H1 (cell line): ENCODE data around the gene KCNQ1. TPM values are rescaled to one million over a fixed set of nuclear protein-coding genes. Genes with fewer than 3 reads are reported as not detected.

Experiments
- CTCF ChIA-PET: fragments of 300-600 bp; sonication (Branson Sonifier 250); formaldehyde crosslinking; loops from one replicate; lab custom pipeline; 2021; ENCODE audit not compliant: partially characterized antibody; lab: Charles Lee
- POLR2A ChIA-PET: fragments of 300-600 bp; sonication (Branson Sonifier 250); formaldehyde crosslinking; loops from one replicate; lab custom pipeline; 2021; ENCODE audit warnings: inconsistent platforms; ENCODE audit not compliant: partially characterized antibody; lab: Charles Lee
- DNase-seq, 2 experiments: peaks; one replicate each; pipeline versions ENCODE4 v3.0.0 to v3.0.0-alpha.2; 2010 to 2022; ENCODE audit warnings: low spot score in 2 of 2, low read depth in 1 of 2, mixed read lengths in 1 of 2
- FAIRE-seq: peaks from 2 replicates; lab custom pipeline; 2011; peaks lifted over from hg19 to GRCh38; lab: Jason Lieb, UNC
- H2AFZ ChIP-seq: 2 replicates; pipeline ENCODE4 v1.8.1; 2012; ENCODE audit warnings: low read length, inconsistent platforms
- H2AK5ac ChIP-seq: 2 replicates; pipeline ENCODE4 v1.6.1; 2013; ENCODE audit warnings: low read depth, low read length
- H2BK120ac ChIP-seq: replicated peaks from 2 replicates; pipeline ENCODE3; 2013; ENCODE audit warnings: low read depth, low read length, inconsistent platforms
- H2BK12ac ChIP-seq: 2 replicates; pipeline ENCODE4 v1.6.1; 2013; ENCODE audit warnings: low read depth, low read length
- H2BK15ac ChIP-seq: 2 replicates; pipeline ENCODE4 v1.6.1; 2013; ENCODE audit warnings: low read length
- H2BK20ac ChIP-seq: 2 replicates; pipeline ENCODE4 v1.6.1; 2013; ENCODE audit warnings: low read length
- H2BK5ac ChIP-seq: 2 replicates; pipeline ENCODE4 v1.6.1; 2013; ENCODE audit warnings: low read depth, low read length
- H3K14ac ChIP-seq: 2 replicates; pipeline ENCODE4 v1.6.1; 2013; ENCODE audit warnings: inconsistent platforms; ENCODE audit not compliant: insufficient read length
- H3K18ac ChIP-seq: 2 replicates; pipeline ENCODE4 v1.6.1; 2013; ENCODE audit warnings: low read length; ENCODE audit errors: extremely low read depth
- H3K23ac ChIP-seq: 2 replicates; pipeline ENCODE4 v1.6.1; 2013; ENCODE audit warnings: inconsistent platforms; ENCODE audit not compliant: insufficient read length
- H3K23me2 ChIP-seq: 2 replicates; pipeline ENCODE4 v1.6.1; 2013; ENCODE audit warnings: low read depth, low read length
- H3K27ac ChIP-seq: 2 replicates; pipeline ENCODE4 v1.6.1; 2011; ENCODE audit warnings: low read depth, low read length, inconsistent platforms
- H3K27me3 ChIP-seq, 4 experiments: replicated peaks in 1 of 4; 1 replicate in 1 of 4; 2 replicates in 3 of 4; pipeline versions ENCODE4 v1.6.1 to v1.8.1; 2011 to 2013; ENCODE audit warnings: low read length in 3 of 4, mild to moderate bottlenecking in 3 of 4, inconsistent platforms in 2 of 4, mixed read lengths in 2 of 4, moderate library complexity in 1 of 4; ENCODE audit not compliant: control insufficient read depth in 3 of 4, insufficient read depth in 3 of 4; ENCODE audit errors: extremely low read depth in 1 of 4
- H3K36me3 ChIP-seq, 4 experiments: 2 replicates each; pipeline versions ENCODE4 v1.6.1 to v1.8.1; 2011 to 2013; ENCODE audit warnings: mild to moderate bottlenecking in 4 of 4, low read length in 3 of 4, moderate library complexity in 2 of 4, control low read depth in 1 of 4, inconsistent platforms in 1 of 4; ENCODE audit not compliant: insufficient read depth in 4 of 4, control insufficient read depth in 2 of 4
- H3K4ac ChIP-seq: replicated peaks from 2 replicates; pipeline ENCODE3; 2013; ENCODE audit warnings: low read length, low read depth, mixed read lengths, inconsistent platforms; ENCODE audit not compliant: insufficient read length
- H3K4me1 ChIP-seq, 4 experiments: replicated peaks in 1 of 4; 1 replicate in 1 of 4; 2 replicates in 3 of 4; pipeline versions ENCODE4 v1.6.1 to v1.8.1; 2011 to 2013; ENCODE audit warnings: low read length in 3 of 4, inconsistent platforms in 2 of 4, mixed read lengths in 1 of 4; ENCODE audit not compliant: insufficient read depth in 4 of 4, control insufficient read depth in 3 of 4
- H3K4me2 ChIP-seq, 2 experiments: 2 replicates each; pipeline versions ENCODE4 v1.6.1 to v1.8.1; 2011 to 2013; ENCODE audit warnings: low read depth in 2 of 2, low read length in 2 of 2, control low read depth in 1 of 2, inconsistent platforms in 1 of 2, mild to moderate bottlenecking in 1 of 2; ENCODE audit not compliant: insufficient read depth in 1 of 2
- H3K4me3 ChIP-seq, 4 experiments: fragments of 200-600, 300-600 bp in 1 of 4; sonication (generic), shearing (Covaris generic), sonication (Bioruptor Twin) in 1 of 4; 2 replicates each; pipeline versions ENCODE4 v1.5.1 to v1.8.1; 2011 to 2016; ENCODE audit warnings: low read length in 4 of 4, low read depth in 3 of 4, control low read depth in 2 of 4, inconsistent platforms in 2 of 4, mild to moderate bottlenecking in 2 of 4, mixed read lengths in 1 of 4, moderate library complexity in 1 of 4; ENCODE audit not compliant: insufficient read depth in 2 of 4; ENCODE audit errors: extremely low read depth in 1 of 4
- H3K56ac ChIP-seq: replicated peaks from 2 replicates; pipeline ENCODE3; 2013; ENCODE audit warnings: low read depth, mild to moderate bottlenecking, mixed read lengths, low read length, inconsistent platforms; ENCODE audit not compliant: insufficient read length
- H3K79me1 ChIP-seq: 2 replicates; pipeline ENCODE4 v1.6.1; 2013; ENCODE audit warnings: low read depth, low read length, control low read depth
- H3K79me2 ChIP-seq, 2 experiments: 2 replicates each; pipeline versions ENCODE4 v1.6.1 to v1.8.1; 2012 to 2013; ENCODE audit warnings: low read length in 2 of 2, mild to moderate bottlenecking in 2 of 2, inconsistent platforms in 1 of 2; ENCODE audit not compliant: insufficient read depth in 2 of 2, control insufficient read depth in 1 of 2
- H3K9ac ChIP-seq, 4 experiments: replicated peaks in 1 of 4; 1 replicate in 1 of 4; 2 replicates in 3 of 4; pipeline versions ENCODE4 v1.6.1 to v1.8.1; 2011 to 2013; ENCODE audit warnings: low read depth in 3 of 4, low read length in 3 of 4, control low read depth in 2 of 4, mild to moderate bottlenecking in 2 of 4, moderate library complexity in 2 of 4, inconsistent platforms in 1 of 4; ENCODE audit errors: extremely low read depth in 1 of 4
- H3K9me3 ChIP-seq, 2 experiments: 2 replicates each; pipeline versions ENCODE4 v1.6.1 to v1.8.1; 2012 to 2013; ENCODE audit warnings: mild to moderate bottlenecking in 2 of 2, moderate library complexity in 2 of 2, control low read depth in 1 of 2, inconsistent platforms in 1 of 2, low read depth in 1 of 2, low read length in 1 of 2, mixed read lengths in 1 of 2; ENCODE audit not compliant: insufficient read depth in 2 of 2
- H4K20me1 ChIP-seq, 2 experiments: replicated peaks in 1 of 2; 2 replicates each; pipeline versions ENCODE3 to v1.8.1; 2011 to 2013; ENCODE audit warnings: inconsistent platforms in 2 of 2, low read length in 2 of 2, mild to moderate bottlenecking in 1 of 2; ENCODE audit not compliant: insufficient read depth in 2 of 2, control insufficient read depth in 1 of 2
- H4K5ac ChIP-seq: 2 replicates; pipeline ENCODE4 v1.6.1; 2013; ENCODE audit warnings: low read length, low read depth, mixed read lengths, inconsistent platforms; ENCODE audit not compliant: insufficient read length
- H4K8ac ChIP-seq: 2 replicates; pipeline ENCODE4 v1.8.0; 2013; ENCODE audit warnings: mild to moderate bottlenecking, moderate library complexity, low read length, inconsistent platforms; ENCODE audit not compliant: insufficient read depth; ENCODE audit errors: extremely low read depth
- H4K91ac ChIP-seq: replicated peaks from 2 replicates; pipeline ENCODE3; 2013; ENCODE audit warnings: low read length, mixed read lengths, inconsistent platforms; ENCODE audit not compliant: insufficient read length
- BRCA1 ChIP-seq: IDR thresholded peaks from 2 replicates; pipeline ENCODE4 v1.6.1; 2012; ENCODE audit warnings: low read depth, low read length, improper control_type of control experiment
- CHD1 ChIP-seq: IDR thresholded peaks from 2 replicates; pipeline ENCODE4 v1.6.1; 2012; ENCODE audit warnings: low read depth, low read length, improper control_type of control experiment
- E2F6 ChIP-seq: IDR thresholded peaks from 2 replicates; pipeline ENCODE4 v1.6.1; 2012; ENCODE audit warnings: inconsistent platforms
- EP300 ChIP-seq, 2 experiments: IDR thresholded peaks; 1 replicate in 1 of 2; 2 replicates in 1 of 2; pipeline ENCODE4 v1.6.1; 2011 to 2012; ENCODE audit warnings: low read depth in 2 of 2, low read length in 2 of 2, mild to moderate bottlenecking in 2 of 2, borderline replicate concordance in 1 of 2, inconsistent platforms in 1 of 2, moderate library complexity in 1 of 2
- NANOG ChIP-seq: IDR thresholded peaks from 2 replicates; pipeline ENCODE4 v1.6.1; 2011; ENCODE audit warnings: low read length, low read depth, mild to moderate bottlenecking, inconsistent platforms; ENCODE audit not compliant: insufficient read depth, poor library complexity, severe bottlenecking
- RFX5 ChIP-seq: IDR thresholded peaks from 2 replicates; pipeline ENCODE4 v1.6.1; 2011; ENCODE audit warnings: low read depth, low read length, improper control_type of control experiment, borderline replicate concordance
- SIX5 ChIP-seq: IDR thresholded peaks from 2 replicates; pipeline ENCODE4 v1.6.1; 2011; ENCODE audit warnings: mild to moderate bottlenecking, low read depth, low read length
- SP1 ChIP-seq: IDR thresholded peaks from 2 replicates; pipeline ENCODE4 v1.6.1; 2011; ENCODE audit warnings: low read depth, low read length
- SUZ12 ChIP-seq: fragments of 200-600 bp; sonication (generic); IDR thresholded peaks from 2 replicates; pipeline ENCODE4 v1.6.1; 2012; ENCODE audit warnings: mild to moderate bottlenecking, inconsistent platforms, low read length, moderate library complexity, mixed read lengths
- WGBS, 2 experiments: shearing (Covaris generic) in 1 of 2; methylation state at CpG; one replicate each; pipeline versions ENCODE4 v1.1.6 to v1.1.7; 2013 to 2015; ENCODE audit warnings: low lambda C conversion rate in 2 of 2, mixed read lengths in 2 of 2, inconsistent platforms in 1 of 2, low coverage in 1 of 2, missing lambda C conversion rate in 1 of 2; ENCODE audit not compliant: insufficient replicate concordance in 2 of 2, insufficient coverage in 1 of 2, insufficient read length in 1 of 2; ENCODE audit errors: extremely low coverage in 1 of 2, missing lambda C conversion rate in 1 of 2; 5-methylcytosine and 5-hydroxymethylcytosine counted together
- polyA plus RNA-seq, 7 experiments: library from polyadenylated mRNA; depleted of rRNA in 3 of 7; stranded (reverse) in 5 of 7; unstranded in 2 of 7; fragments of >200 nt in 5 of 7; fragments of 200-250 nt in 2 of 7; gene quantifications; 1 replicate in 5 of 7; 2 replicates in 1 of 7; 4 replicates in 1 of 7; pipeline versions ENCODE4 v1.2.1 to v1.2.3, GENCODE V29; 2011 to 2013; ENCODE audit warnings: missing spikeins in 2 of 7, mixed read lengths in 2 of 7
- total RNA-seq: library from RNA; stranded (reverse); fragmentation: NEBNext Ultra II Directional; extraction: Animal tissue kit (Norgen Biotek cat#: 25700); gene quantifications from 2 replicates; pipeline ENCODE4 v1.2.1, GENCODE V29; 2021

The KCNQ1 gene
- total and polyA plus RNA-seq, 2 of the 8 experiments (the other 6 are each of a cell fraction or from before 2014, with no cell fraction given), result 1.9 to 2.0 TPM

GRCh38 chr11:2480874-2481220 is 36.0 kb downstream of the KCNQ1 start:
- H2BK15ac ChIP-seq, result no peak overlapping the region
- H3K27ac ChIP-seq, result no peak overlapping the region
- no peaks in the 10 kb centered on the region for H3K23me2 ChIP-seq
- H2BK20ac ChIP-seq, result no peak overlapping the region
- H3K4me2 ChIP-seq, result no peak overlapping the region
- no peaks in the 10 kb centered on the region for H3K36me3 ChIP-seq
- H3K4ac ChIP-seq, result no peak overlapping the region
- H3K4me3 ChIP-seq, result no peak overlapping the region
- WGBS, 2 experiments, result 73% methylated on average over 7 of the region's 7 CpGs; no CpG with 5 or more reads in 1 of the 2 experiments
- H4K8ac ChIP-seq, result no peak overlapping the region
- H2BK12ac ChIP-seq, result no peak overlapping the region
- no peak overlapping the region for H3K18ac ChIP-seq
- H3K79me1 ChIP-seq, result no peaks in the 10 kb centered on the region
- no peak overlapping the region for H3K9ac ChIP-seq
- ChIA-PET CTCF (no interaction called here), POLR2A (no interaction called here)
- peaks cover 4 to 34% (median 20%) of the 10 kb centered on the region in 4 experiments for H3K27me3 ChIP-seq
- H3K79me2 ChIP-seq, result no peaks in the 10 kb centered on the region
- no peak overlapping the region for H2AFZ ChIP-seq
- DNase-seq (no peak), FAIRE-seq (no peak)
- no peaks in the 10 kb centered on the region for H4K20me1 ChIP-seq
- H3K14ac ChIP-seq, result no peak overlapping the region
- H3K23ac ChIP-seq, result no peak overlapping the region
- H3K4me1 ChIP-seq, result no peaks in the 10 kb centered on the region
- H3K56ac ChIP-seq, result no peak overlapping the region
- H2BK5ac ChIP-seq, result no peak overlapping the region
- H2AK5ac ChIP-seq, result no peak overlapping the region
- peaks cover 9 to 16% of the 10 kb centered on the region in 2 experiments; a peak in 3 of 4 replicates for H3K9me3 ChIP-seq
- H4K5ac ChIP-seq, result no peak overlapping the region
- H2BK120ac ChIP-seq, result no peak overlapping the region
- H4K91ac ChIP-seq, result no peak overlapping the region
- TF ChIP-seq SIX5 (no peak), BRCA1 (no peak), EP300 (IDR thresholded peaks at IDR 0.05; ENCODE audit: borderline replicate concordance in 1 of 2, low read depth in 2 of 2, low read length in 2 of 2) (no peak), E2F6 (no peak), CHD1 (no peak), NANOG (no peak), SP1 (no peak), RFX5 (no peak), SUZ12 (no peak)
